Neuronal stem cell (in vitro differentiated cells): ENCODE data around the gene SCG5.

Experiments
- DNase-seq: peaks from one replicate; pipeline ENCODE4 v3.0.0-alpha.2; 2013; ENCODE audit warnings: low spot score
- H2AFZ ChIP-seq: one replicate; pipeline ENCODE4 v1.6.1; 2013; ENCODE audit warnings: mild to moderate bottlenecking, low read length, inconsistent platforms
- H2AK5ac ChIP-seq: 2 replicates; pipeline ENCODE4 v1.6.1; 2013; ENCODE audit warnings: low read depth, mild to moderate bottlenecking, inconsistent platforms, low read length, moderate library complexity, mixed read lengths
- H2BK120ac ChIP-seq: 2 replicates; pipeline ENCODE4 v1.6.1; 2013; ENCODE audit warnings: low read depth, mild to moderate bottlenecking, inconsistent platforms, low read length, moderate library complexity, mixed read lengths
- H2BK12ac ChIP-seq: one replicate; pipeline ENCODE4 v1.6.1; 2013; ENCODE audit warnings: low read length, inconsistent platforms
- H2BK15ac ChIP-seq: 2 replicates; pipeline ENCODE4 v1.6.1; 2013; ENCODE audit warnings: mild to moderate bottlenecking, low read length, inconsistent platforms, mixed read lengths
- H2BK5ac ChIP-seq: one replicate; pipeline ENCODE4 v1.6.1; 2013; ENCODE audit warnings: inconsistent platforms, mild to moderate bottlenecking, low read length, moderate library complexity
- H3K14ac ChIP-seq: one replicate; pipeline ENCODE4 v1.6.1; 2013; ENCODE audit warnings: low read length, inconsistent platforms
- H3K18ac ChIP-seq: 2 replicates; pipeline ENCODE4 v1.6.1; 2013; ENCODE audit warnings: low read length, inconsistent platforms
- H3K23ac ChIP-seq: 2 replicates; pipeline ENCODE4 v1.6.1; 2013; ENCODE audit warnings: low read depth, mild to moderate bottlenecking, mixed read lengths, low read length, inconsistent platforms; ENCODE audit not compliant: poor library complexity
- H3K27ac ChIP-seq: replicated peaks from 3 replicates; pipeline ENCODE4 v1.5.1; 2013; ENCODE audit warnings: low read length, inconsistent platforms
- H3K27me3 ChIP-seq, 3 experiments: 2 replicates each; pipeline ENCODE4 v1.6.1; 2013; ENCODE audit warnings: low read length in 3 of 3, mild to moderate bottlenecking in 2 of 3, inconsistent platforms in 1 of 3, low read depth in 1 of 3, mixed read lengths in 1 of 3, moderate library complexity in 1 of 3; ENCODE audit not compliant: control insufficient read depth in 3 of 3, insufficient read depth in 3 of 3
- H3K36me3 ChIP-seq, 2 donors: replicated peaks in 1 of 2; 2 replicates each; pipeline ENCODE4 v1.6.1; 2013; ENCODE audit warnings: low read length in 2 of 2; ENCODE audit not compliant: control insufficient read depth in 2 of 2, insufficient read depth in 2 of 2
- H3K4ac ChIP-seq: 2 replicates; pipeline ENCODE4 v1.6.1; 2013; ENCODE audit warnings: inconsistent platforms, mild to moderate bottlenecking, low read length, moderate library complexity
- H3K4me1 ChIP-seq, 2 donors: 1 replicate in 1 of 2; 2 replicates in 1 of 2; pipeline ENCODE4 v1.6.1; 2013; ENCODE audit warnings: low read length in 2 of 2, low read depth in 1 of 2; ENCODE audit not compliant: control insufficient read depth in 2 of 2, insufficient read depth in 1 of 2
- H3K4me2 ChIP-seq: one replicate; pipeline ENCODE4 v1.6.1; 2013; ENCODE audit warnings: mild to moderate bottlenecking, low read length, inconsistent platforms; ENCODE audit not compliant: insufficient read depth, poor library complexity, severe bottlenecking
- H3K4me3 ChIP-seq, 2 donors: 2 replicates each; pipeline ENCODE4 v1.5.1; 2013; ENCODE audit warnings: low read length in 2 of 2, mild to moderate bottlenecking in 2 of 2, inconsistent platforms in 1 of 2, moderate library complexity in 1 of 2
- H3K79me1 ChIP-seq: one replicate; pipeline ENCODE4 v1.6.1; 2013; ENCODE audit warnings: low read depth, mild to moderate bottlenecking, inconsistent platforms, low read length, moderate library complexity
- H3K9ac ChIP-seq: one replicate; pipeline ENCODE4 v1.6.1; 2013; ENCODE audit warnings: mild to moderate bottlenecking, low read depth, low read length, inconsistent platforms; ENCODE audit not compliant: poor library complexity
- H3K9me3 ChIP-seq, 2 donors: replicated peaks in 1 of 2; 2 replicates each; pipeline versions ENCODE3 to v1.6.1; 2013; ENCODE audit warnings: low read length in 2 of 2, mild to moderate bottlenecking in 2 of 2, inconsistent platforms in 1 of 2, low read depth in 1 of 2, mixed read lengths in 1 of 2, moderate library complexity in 1 of 2; ENCODE audit not compliant: control insufficient read depth in 2 of 2, insufficient read depth in 1 of 2
- H4K8ac ChIP-seq: one replicate; pipeline ENCODE4 v1.6.1; 2013; ENCODE audit warnings: low read depth, mild to moderate bottlenecking, inconsistent platforms, low read length, moderate library complexity
- H4K91ac ChIP-seq: one replicate; pipeline ENCODE4 v1.6.1; 2013; ENCODE audit warnings: low read length, low read depth, mild to moderate bottlenecking, inconsistent platforms; ENCODE audit not compliant: poor library complexity
- WGBS, 2 donors: extraction: QIAGEN DNeasy Blood & Tissue Kit; methylation state at CpG; one replicate each; pipeline ENCODE4 v1.1.7; 2013; ENCODE audit warnings: missing lambda C conversion rate in 2 of 2, mixed read lengths in 1 of 2; ENCODE audit not compliant: insufficient read length in 2 of 2, insufficient replicate concordance in 1 of 2; ENCODE audit errors: extremely low coverage in 2 of 2; 5-methylcytosine and 5-hydroxymethylcytosine counted together

Gene SCG5

GRCh38 chr15:32732574-32733157 lies 91.2 kb downstream of the SCG5 start:
- H3K27ac ChIP-seq: no peak overlapping the region
- H4K91ac ChIP-seq: no peak overlapping the region
- DNase-seq: no peak
- WGBS, 2 donors: no CpG with 5 or more reads among the region's 6 CpGs
- no peak overlapping the region for H3K18ac ChIP-seq
- H3K4me1 ChIP-seq: peaks cover 0 to 5% of the 10 kb centered on the region in 2 donors
- H3K4ac ChIP-seq: no peak overlapping the region
- H2BK12ac ChIP-seq: no peak overlapping the region
- H2AFZ ChIP-seq: no peak overlapping the region
- no peaks in the 10 kb centered on the region for H3K9me3 ChIP-seq
- no peak overlapping the region for H3K4me2 ChIP-seq
- H2BK15ac ChIP-seq: no peak overlapping the region
- no peak overlapping the region for H3K4me3 ChIP-seq
- no peak overlapping the region for H3K14ac ChIP-seq
- peaks cover 0 to 17% (median 0%) of the 10 kb centered on the region in 3 experiments for H3K27me3 ChIP-seq
- no peaks in the 10 kb centered on the region for H3K36me3 ChIP-seq
- no peak overlapping the region for H3K9ac ChIP-seq
- no peak overlapping the region for H4K8ac ChIP-seq
- no peak overlapping the region for H2BK5ac ChIP-seq
- H3K23ac ChIP-seq: no peak overlapping the region
- no peak overlapping the region for H2BK120ac ChIP-seq
- no peak overlapping the region for H2AK5ac ChIP-seq
- H3K79me1 ChIP-seq: no peaks in the 10 kb centered on the region

- H3K14ac ChIP-seq: no peak overlapping the region
- DNase-seq: no peak
- no peak overlapping the region for H3K4ac ChIP-seq
Observed at GRCh38 chr15:32733281-32733680, 91.8 kb downstream of the SCG5 start.

GRCh38 chr15:32735989-32736700 lies 94.6 kb downstream of the SCG5 start:
- Histone ChIP-seq H3K23ac (no peak overlapping the region), H2BK5ac (no peak overlapping the region), H3K27me3 (peaks cover 0 to 13% (median 0%) of the 10 kb centered on the region in 3 experiments), H3K4me2 (no peak overlapping the region), H3K36me3 (no peaks in the 10 kb centered on the region), H3K14ac (no peak overlapping the region), H3K9ac (no peak overlapping the region), H4K91ac (no peak overlapping the region), H3K27ac (no peak overlapping the region), H3K4me3 (no peak overlapping the region), H3K4me1 (peaks cover 0 to under 1% of the 10 kb centered on the region in 2 donors), H2BK15ac (no peak overlapping the region), H4K8ac (no peak overlapping the region), H2AK5ac (no peak overlapping the region), H2BK120ac (no peak overlapping the region), H2AFZ (no peak overlapping the region), H3K9me3 (peaks cover 0 to 2% of the 10 kb centered on the region in 2 donors), H2BK12ac (no peak overlapping the region), H3K18ac (no peak overlapping the region), H3K4ac (no peak overlapping the region), H3K79me1 (no peaks in the 10 kb centered on the region)
- no CpG with 5 or more reads among the region's 2 CpGs for WGBS, 2 donors
- no peak for DNase-seq

More at GRCh38 chr15:32733281-32733680, 91.8 kb downstream of the SCG5 start:
- H3K4me2 ChIP-seq: no peak overlapping the region
- peaks cover 0 to 17% (median 0%) of the 10 kb centered on the region in 3 experiments for H3K27me3 ChIP-seq
- no peak overlapping the region for H3K27ac ChIP-seq
- no peak overlapping the region for H2AFZ ChIP-seq
- peaks cover 0 to 5% of the 10 kb centered on the region in 2 donors for H3K4me1 ChIP-seq
- H3K23ac ChIP-seq: no peak overlapping the region
- H3K9ac ChIP-seq: no peak overlapping the region
- no peak overlapping the region for H2BK120ac ChIP-seq
- no peak overlapping the region for H2BK15ac ChIP-seq
- H4K8ac ChIP-seq: no peak overlapping the region
- H3K36me3 ChIP-seq: no peaks in the 10 kb centered on the region
- H3K18ac ChIP-seq: no peak overlapping the region
- no peaks in the 10 kb centered on the region for H3K9me3 ChIP-seq
- H4K91ac ChIP-seq: no peak overlapping the region
- no peak overlapping the region for H3K4me3 ChIP-seq
- WGBS, 2 donors: no CpG with 5 or more reads among the region's 3 CpGs
- H2AK5ac ChIP-seq: no peak overlapping the region
- no peak overlapping the region for H2BK5ac ChIP-seq
- H3K79me1 ChIP-seq: no peaks in the 10 kb centered on the region
- no peak overlapping the region for H2BK12ac ChIP-seq

GRCh38 chr15:32736701-32737061 lies 95.2 kb downstream of the SCG5 start:
- Histone ChIP-seq H3K27me3 (peaks cover 0 to 13% (median 0%) of the 10 kb centered on the region in 3 experiments), H3K27ac (no peak overlapping the region), H3K4me1 (no peaks in the 10 kb centered on the region), H3K36me3 (no peaks in the 10 kb centered on the region), H3K9me3 (peaks cover 0 to 2% of the 10 kb centered on the region in 2 donors), H2AK5ac (no peak overlapping the region), H3K18ac (no peak overlapping the region), H3K4me2 (no peak overlapping the region), H3K4me3 (no peak overlapping the region), H2BK5ac (no peak overlapping the region), H2BK15ac (no peak overlapping the region), H3K23ac (no peak overlapping the region), H3K9ac (no peak overlapping the region), H3K79me1 (no peaks in the 10 kb centered on the region), H3K4ac (no peak overlapping the region), H2BK12ac (no peak overlapping the region), H2BK120ac (no peak overlapping the region), H3K14ac (no peak overlapping the region), H4K91ac (no peak overlapping the region), H4K8ac (no peak overlapping the region), H2AFZ (no peak overlapping the region)
- no peak for DNase-seq
- no CpG with 5 or more reads among the region's 2 CpGs for WGBS, 2 donors
